ENCODE data around the gene ATXN1. TPM values are rescaled to one million over a fixed set of nuclear protein-coding genes. Genes with fewer than 3 reads are reported as not detected.
A peak's percentile ranks its signal among the peaks of the same experiment; 100 is the strongest.

The ATXN1 gene
- total RNA-seq, 4 donors from 2014 or later = 42.4 to 74.9 (median 52.1) TPM

GRCh38 chr6:16418151-16418550, 343.1 kb downstream of the ATXN1 start:
- Histone ChIP-seq H3K36me3 (no peaks in the 10 kb centered on the region), H3K27ac (replicated peaks in 1 of 4) (no peak overlapping the region), H3K27me3 (no peaks in the 10 kb centered on the region), H3K4me1 (peaks cover 17 to 26% (median 18%) of the 10 kb centered on the region in 4 donors), H3K9me3 (no peaks in the 10 kb centered on the region), H3K4me3 (no peak overlapping the region)
- WGBS = 83% methylated on average over 2 of the region's 2 CpGs
- intact Hi-C loops (cut with DNase I) = no loop called here
- no peak for DNase-seq (ENCODE audit: extremely low spot score)
- TF ChIP-seq POLR2AphosphoS5 (IDR thresholded peaks at IDR 0.05) = no peak
- TF ChIP-seq, protein P1, sequence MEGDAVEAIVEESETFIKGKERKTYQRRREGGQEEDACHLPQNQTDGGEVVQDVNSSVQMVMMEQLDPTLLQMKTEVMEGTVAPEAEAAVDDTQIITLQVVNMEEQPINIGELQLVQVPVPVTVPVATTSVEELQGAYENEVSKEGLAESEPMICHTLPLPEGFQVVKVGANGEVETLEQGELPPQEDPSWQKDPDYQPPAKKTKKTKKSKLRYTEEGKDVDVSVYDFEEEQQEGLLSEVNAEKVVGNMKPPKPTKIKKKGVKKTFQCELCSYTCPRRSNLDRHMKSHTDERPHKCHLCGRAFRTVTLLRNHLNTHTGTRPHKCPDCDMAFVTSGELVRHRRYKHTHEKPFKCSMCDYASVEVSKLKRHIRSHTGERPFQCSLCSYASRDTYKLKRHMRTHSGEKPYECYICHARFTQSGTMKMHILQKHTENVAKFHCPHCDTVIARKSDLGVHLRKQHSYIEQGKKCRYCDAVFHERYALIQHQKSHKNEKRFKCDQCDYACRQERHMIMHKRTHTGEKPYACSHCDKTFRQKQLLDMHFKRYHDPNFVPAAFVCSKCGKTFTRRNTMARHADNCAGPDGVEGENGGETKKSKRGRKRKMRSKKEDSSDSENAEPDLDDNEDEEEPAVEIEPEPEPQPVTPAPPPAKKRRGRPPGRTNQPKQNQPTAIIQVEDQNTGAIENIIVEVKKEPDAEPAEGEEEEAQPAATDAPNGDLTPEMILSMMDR (IDR thresholded peaks at IDR 0.05) = no peak
- TF ChIP-seq POLR2A (IDR thresholded peaks at IDR 0.05; ENCODE audit: low read depth) = no peak
- TF ChIP-seq EP300 (IDR thresholded peaks at IDR 0.05) = no peak

- Histone ChIP-seq H3K4me3 (no peak overlapping the region), H3K9me3 (no peaks in the 10 kb centered on the region), H3K27ac (replicated peaks in 1 of 4) (no peak overlapping the region), H3K27me3 (no peaks in the 10 kb centered on the region), H3K36me3 (no peaks in the 10 kb centered on the region), H3K4me1 (peaks cover 3 to 23% (median 8%) of the 10 kb centered on the region in 4 donors)
- intact Hi-C loops (cut with DNase I) = no loop called here
- TF ChIP-seq EP300 (IDR thresholded peaks at IDR 0.05) = no peak
- TF ChIP-seq POLR2A (IDR thresholded peaks at IDR 0.05; ENCODE audit: low read depth) = no peak
- DNase-seq (ENCODE audit: extremely low spot score) = no peak
- 88% methylated on average over 6 of the region's 6 CpGs for WGBS
These were observed 345.6 kb downstream of the ATXN1 start for GRCh38 chr6:16415677-16416076.

GRCh38 chr6:16414205-16414604, 347.1 kb downstream of the ATXN1 start:
- Histone ChIP-seq H3K9me3 (no peaks in the 10 kb centered on the region), H3K36me3 (no peaks in the 10 kb centered on the region), H3K27me3 (no peaks in the 10 kb centered on the region), H3K4me3 (no peak overlapping the region), H3K4me1 (peaks cover 0 to 24% (median 11%) of the 10 kb centered on the region in 4 donors), H3K27ac (replicated peaks in 1 of 4) (no peak overlapping the region)
- intact Hi-C loops (cut with DNase I) = no loop called here
- no peak for DNase-seq (ENCODE audit: extremely low spot score)
- TF ChIP-seq POLR2AphosphoS5 (IDR thresholded peaks at IDR 0.05) (no peak), EP300 (IDR thresholded peaks at IDR 0.05) (no peak), POLR2A (IDR thresholded peaks at IDR 0.05; ENCODE audit: low read depth) (no peak)
- TF ChIP-seq, protein P1 (IDR thresholded peaks at IDR 0.05) = no peak
- 81% methylated on average over 5 of the region's 5 CpGs for WGBS

DNA sequence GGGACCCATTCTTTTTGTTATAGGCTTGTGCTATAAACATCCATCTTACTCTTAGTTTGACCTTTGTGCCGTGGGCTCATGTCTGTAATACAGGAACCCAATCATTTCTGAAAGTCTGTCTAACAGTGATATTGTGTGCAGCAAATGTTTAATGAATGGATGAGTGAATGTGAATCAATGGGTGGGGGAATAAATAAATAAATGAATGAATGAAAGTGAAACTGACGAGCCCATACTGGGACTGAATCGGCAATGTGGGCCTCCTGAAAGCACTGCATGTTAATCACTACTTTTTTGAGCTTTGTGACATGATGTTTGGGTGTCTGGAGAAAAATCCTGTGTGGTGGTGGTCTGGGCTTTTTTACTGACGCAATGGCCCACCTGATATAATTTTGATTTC, 347.9 kb downstream of the ATXN1 start:
- no peak for DNase-seq (ENCODE audit: extremely low spot score)
- peaks cover 0 to 24% (median 11%) of the 10 kb centered on the region in 4 donors for H3K4me1 ChIP-seq
- H3K27ac ChIP-seq (replicated peaks in 1 of 4) = no peak overlapping the region
- 82% methylated on average over 4 of the region's 4 CpGs for WGBS
- peak overlapping the region in 1 of 4 donors; percentile 17 for H3K4me3 ChIP-seq
- no peaks in the 10 kb centered on the region for H3K9me3 ChIP-seq
- no peaks in the 10 kb centered on the region for H3K27me3 ChIP-seq
- no peak for TF ChIP-seq EP300 (IDR thresholded peaks at IDR 0.05)
- TF ChIP-seq, protein P1 (IDR thresholded peaks at IDR 0.05) = no peak
- no peak for TF ChIP-seq POLR2A (IDR thresholded peaks at IDR 0.05; ENCODE audit: low read depth)
- TF ChIP-seq POLR2AphosphoS5 (IDR thresholded peaks at IDR 0.05) = no peak
- intact Hi-C loops (cut with DNase I) = no loop called here
- no peaks in the 10 kb centered on the region for H3K36me3 ChIP-seq

- no peak for DNase-seq (ENCODE audit: extremely low spot score)
- intact Hi-C loops (cut with DNase I) = no loop called here
- H3K27ac ChIP-seq (replicated peaks in 1 of 4) = no peak overlapping the region
These were observed 348.3 kb downstream of the ATXN1 start for GRCh38 chr6:16412982-16413381.

More at GRCh38 chr6:16412982-16413381, 348.3 kb downstream of the ATXN1 start:
- no peak for TF ChIP-seq EP300 (IDR thresholded peaks at IDR 0.05)
- no peak for TF ChIP-seq POLR2A (IDR thresholded peaks at IDR 0.05; ENCODE audit: low read depth)
- TF ChIP-seq, protein P1 (IDR thresholded peaks at IDR 0.05) = no peak
- TF ChIP-seq POLR2AphosphoS5 (IDR thresholded peaks at IDR 0.05) = no peak
- H3K36me3 ChIP-seq = no peaks in the 10 kb centered on the region
- WGBS = 85% methylated on average over 3 of the region's 3 CpGs
- H3K9me3 ChIP-seq = no peaks in the 10 kb centered on the region
- H3K4me3 ChIP-seq = peak overlapping the region in 1 of 4 donors; percentile 17
- H3K4me1 ChIP-seq = peaks cover 0 to 24% (median 11%) of the 10 kb centered on the region in 4 donors
- H3K27me3 ChIP-seq = no peaks in the 10 kb centered on the region
